UCSD-AML1 (cell line): ENCODE results near the gene P2RY8.
"Not testable (repeated sequence)": the region's sequence is repeated elsewhere in the genome, so short reads cannot be mapped to it uniquely, and the experiment has no call there.

Experiments used
- DNase-seq: peaks from one replicate; lab custom pipeline; 2025; ENCODE audit not compliant: unreplicated experiment; lab: John Stamatoyannopoulos, UW

The P2RY8 gene

DNA sequence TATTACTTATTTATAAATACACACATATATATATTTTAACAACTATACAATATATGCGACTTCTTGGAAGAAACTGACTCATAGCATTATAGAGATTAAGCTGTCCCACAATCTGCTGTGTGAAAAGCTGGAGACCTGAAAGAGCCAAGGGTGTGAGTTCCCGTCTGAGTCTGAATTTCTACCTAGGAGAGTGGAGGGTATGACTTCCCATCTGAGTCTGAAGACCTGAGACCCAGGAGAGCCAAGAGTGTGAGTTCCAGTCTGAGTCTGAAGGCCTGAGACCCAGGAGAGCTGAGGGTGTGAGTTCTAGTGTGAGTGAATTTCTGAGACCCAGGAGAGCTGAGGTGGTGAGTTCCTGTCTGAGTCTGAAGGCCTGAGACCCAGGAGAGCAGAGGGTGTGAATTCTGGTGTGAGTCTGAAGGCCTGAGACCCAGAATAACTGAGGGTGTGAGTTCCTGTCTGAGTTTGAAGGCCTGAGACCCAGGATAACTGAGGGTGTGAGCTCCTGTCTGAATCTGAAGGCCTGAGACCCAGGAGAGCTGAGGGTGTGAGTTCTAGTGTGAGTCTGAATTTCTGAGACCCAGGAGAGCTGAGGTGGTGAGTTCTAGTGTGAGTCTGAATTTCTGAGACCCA lies 8.9 kb upstream of the P2RY8 start:
- no peak for DNase-seq

GRCh38 chrX:1542994-1543725 lies 6.2 kb upstream of the P2RY8 start:
- no peak for DNase-seq

GRCh38 chrX:1539146-1539545 lies 2.2 kb upstream of the P2RY8 start:
- DNase-seq = not testable (repeated sequence)

DNA sequence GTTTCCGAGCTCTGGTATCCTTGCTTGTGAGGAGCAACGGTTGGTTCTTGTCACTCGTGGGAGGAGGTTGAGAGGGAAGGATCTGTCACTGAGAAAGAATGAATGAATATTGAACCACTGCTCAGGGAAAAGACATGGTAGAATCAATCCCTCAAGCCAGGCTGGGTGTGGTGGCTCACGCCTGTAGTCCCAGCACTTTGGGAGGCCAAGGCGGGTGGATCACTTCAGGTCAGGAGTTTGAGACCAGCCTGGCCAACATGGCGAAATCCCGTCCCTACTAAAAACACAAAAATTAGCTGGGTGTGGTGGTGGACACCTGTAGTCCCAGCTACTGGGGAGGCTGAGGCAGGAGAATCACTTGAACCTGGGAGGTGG lies 718 bp upstream of the P2RY8 start:
- not testable (repeated sequence) for DNase-seq

- DNase-seq = no peak
These were observed 314 bp downstream of the P2RY8 start for GRCh38 chrX:1536712-1537030.

DNA sequence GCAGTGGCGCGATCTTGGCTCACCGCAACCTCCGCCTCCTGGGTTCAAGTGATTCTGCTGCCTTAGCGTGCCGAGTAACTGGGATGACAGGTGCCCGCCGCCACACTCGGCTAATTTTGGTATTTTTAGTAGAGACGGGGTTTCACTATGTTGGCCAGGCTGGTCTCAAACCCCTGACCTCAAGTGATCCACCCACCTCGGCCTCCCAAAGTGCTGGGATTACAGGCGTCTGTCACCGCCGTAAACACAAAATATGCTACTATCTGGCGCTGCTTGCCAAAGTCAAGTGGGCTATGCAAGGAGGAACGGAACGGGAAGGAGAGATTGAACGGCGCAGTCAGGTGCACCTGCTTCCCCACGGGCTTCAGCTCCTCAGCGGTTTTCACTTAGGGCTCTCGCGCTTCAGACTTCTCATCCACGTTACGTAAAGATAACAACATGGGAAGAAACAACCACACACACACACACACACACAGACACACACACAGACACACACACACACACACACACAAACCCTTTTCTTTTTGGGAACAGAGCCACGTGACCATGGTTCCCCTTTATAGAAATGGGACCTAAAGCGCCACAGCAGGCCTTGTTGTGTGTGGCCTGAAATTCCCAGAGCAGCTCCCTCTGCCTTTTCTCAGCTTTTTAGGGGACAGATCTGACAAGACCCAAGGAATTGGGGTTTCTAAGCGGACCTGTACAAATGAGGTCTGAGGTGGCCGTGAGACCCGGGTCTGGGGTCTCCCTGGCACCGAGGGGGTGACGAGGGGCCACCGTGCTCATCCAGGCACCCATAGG lies 1.5 kb downstream of the P2RY8 start:
- peak; percentile 49 for DNase-seq

GRCh38 chrX:1534301-1535168 lies 2.5 kb downstream of the P2RY8 start:
- DNase-seq = peak; percentile 33

- DNase-seq = no peak
These were observed 3.9 kb downstream of the P2RY8 start for GRCh38 chrX:1533058-1533457.

- no peak for DNase-seq
These were observed 5.7 kb downstream of the P2RY8 start for GRCh38 chrX:1531096-1531890.

GRCh38 chrX:1529756-1530155 lies 7.2 kb downstream of the P2RY8 start:
- DNase-seq = no peak

DNA sequence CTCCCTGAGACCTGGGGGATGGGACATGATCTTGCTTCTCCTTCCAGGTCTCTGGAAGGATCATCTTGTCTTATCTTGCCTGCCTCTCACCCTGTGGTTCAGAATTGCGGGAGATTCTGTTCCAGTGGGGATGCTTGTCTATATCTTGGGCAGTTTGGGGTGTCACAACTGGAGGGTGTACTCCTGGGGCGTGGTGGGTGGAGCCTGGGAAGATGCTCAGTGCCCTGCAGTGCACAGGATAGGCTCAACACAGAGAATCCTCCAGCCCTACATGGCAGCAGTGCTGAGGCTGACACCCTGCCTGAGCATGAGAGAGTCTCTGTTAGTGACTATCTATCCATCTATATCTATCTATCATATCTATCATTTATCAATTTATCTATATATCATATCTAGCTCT lies 7.7 kb downstream of the P2RY8 start:
- DNase-seq = no peak

DNA sequence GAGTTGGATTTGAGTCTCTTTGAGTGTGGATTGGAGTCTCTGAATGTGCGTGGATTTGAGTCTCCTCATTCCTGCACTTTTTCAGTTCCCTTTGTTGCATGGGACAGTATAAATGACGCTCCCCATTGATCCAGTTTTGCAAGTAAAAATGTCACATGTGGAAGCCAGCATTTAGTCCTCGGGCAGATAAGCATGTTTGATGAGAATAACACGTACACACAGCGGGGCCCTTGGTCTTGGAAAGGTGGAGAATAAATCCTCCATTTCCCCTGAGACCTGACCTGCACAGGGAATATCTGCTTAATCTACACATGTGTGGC lies 8.1 kb downstream of the P2RY8 start:
- DNase-seq = no peak

DNA sequence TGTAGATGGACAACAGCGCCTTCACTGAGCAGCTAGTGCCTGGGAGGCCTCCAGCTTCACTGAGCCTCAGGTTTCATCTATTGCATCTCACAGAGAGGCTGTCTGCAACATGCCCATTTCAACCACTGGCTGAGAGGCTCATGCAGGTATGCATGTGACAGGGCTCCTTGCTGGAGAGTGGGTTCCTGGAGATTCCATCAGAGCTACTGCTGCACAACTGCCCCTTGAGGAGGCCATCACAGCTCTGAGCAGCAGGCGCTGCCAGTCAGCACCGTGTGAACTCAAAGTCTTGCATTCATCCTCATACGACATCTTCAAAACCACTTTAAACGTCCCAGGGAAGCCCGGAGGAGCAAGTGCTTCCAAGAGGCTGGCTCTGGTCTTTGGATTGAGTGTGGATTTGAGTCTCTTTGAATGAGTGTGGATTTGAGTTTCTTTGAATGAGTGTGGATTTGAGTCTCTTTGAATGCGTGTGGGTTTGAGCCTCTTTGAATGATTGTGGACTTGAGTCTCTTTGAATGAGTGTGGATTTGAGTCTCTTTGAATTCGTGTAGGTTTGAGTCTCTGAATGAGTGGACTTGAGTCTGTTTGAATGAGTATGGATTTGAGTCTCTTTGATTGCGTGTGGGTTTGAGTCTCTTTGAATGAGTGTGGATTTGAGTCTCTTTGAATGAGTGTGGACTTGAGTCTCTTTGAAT lies 8.7 kb downstream of the P2RY8 start:
- DNase-seq = no peak

DNA sequence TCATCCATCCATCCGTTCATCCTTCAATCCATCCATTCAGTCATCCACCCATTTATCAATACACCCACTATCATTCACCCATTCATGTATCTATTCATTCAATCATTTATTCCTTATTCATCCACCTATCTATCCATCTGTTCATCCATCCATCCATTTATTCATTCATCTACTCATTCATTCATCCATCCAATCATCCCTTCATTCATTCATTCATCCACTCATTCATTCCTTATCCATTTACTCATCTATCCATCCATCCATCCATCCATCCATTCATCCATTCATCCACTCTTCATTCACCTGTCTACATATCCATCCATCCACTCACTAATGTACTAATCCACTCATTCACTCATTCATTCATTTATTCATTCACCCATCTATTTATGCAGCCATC lies 9.5 kb downstream of the P2RY8 start:
- no peak for DNase-seq

GRCh38 chrX:1526565-1526964 lies 10.4 kb downstream of the P2RY8 start:
- no peak for DNase-seq

GRCh38 chrX:1525583-1526355 lies 11.2 kb downstream of the P2RY8 start:
- DNase-seq = no peak

GRCh38 chrX:1524874-1525582 lies 12.0 kb downstream of the P2RY8 start:
- DNase-seq = no peak

GRCh38 chrX:1522905-1523304 lies 14.1 kb downstream of the P2RY8 start:
- DNase-seq = not testable (repeated sequence)
